Measurements from ENCODE around the gene MAD2L1BP.
"Not testable (repeated sequence)": the region's sequence is repeated elsewhere in the genome, so short reads cannot be mapped to it uniquely, and the experiment has no call there.

The MAD2L1BP gene

DNA sequence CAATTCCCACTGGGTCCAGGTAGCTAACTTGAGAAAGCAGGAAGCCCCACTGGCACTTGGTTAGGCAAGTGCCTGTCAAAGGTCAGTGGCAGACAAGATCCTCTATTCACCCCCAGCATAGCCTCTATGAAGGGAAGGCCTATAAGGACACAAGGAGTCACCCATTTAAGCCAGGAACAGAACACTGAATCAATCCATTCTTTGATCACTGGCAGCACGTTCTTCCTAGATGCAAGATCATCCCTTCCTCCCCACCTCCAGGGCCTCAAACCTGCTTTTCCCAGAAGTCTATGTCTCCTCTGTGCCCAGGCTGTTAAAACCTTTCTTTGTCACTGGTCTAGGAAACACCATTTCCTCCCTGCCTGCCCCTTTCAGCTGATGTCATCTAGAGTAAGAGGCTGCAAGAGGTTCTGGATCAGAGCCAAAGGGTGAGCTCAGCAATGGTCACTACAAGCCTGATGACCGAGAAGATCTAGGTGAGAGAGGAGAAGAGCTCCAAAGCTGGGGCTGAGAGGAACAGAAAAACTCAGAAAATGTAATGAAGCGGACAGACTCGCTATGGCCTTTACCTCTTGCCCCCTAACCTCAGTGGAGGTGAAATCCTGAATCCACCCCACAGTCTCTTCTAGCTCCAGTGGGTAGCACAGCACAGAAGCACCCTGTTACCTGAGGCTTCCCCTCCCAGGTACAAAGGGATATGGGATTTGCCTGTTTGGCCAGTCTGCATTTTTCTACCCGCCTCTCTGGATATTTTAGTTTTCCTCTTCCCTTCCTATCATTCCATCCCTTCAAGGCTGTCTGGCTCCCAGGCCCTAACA is 8.4 kb upstream of the MAD2L1BP start:
- no peak for DNase-seq

DNA sequence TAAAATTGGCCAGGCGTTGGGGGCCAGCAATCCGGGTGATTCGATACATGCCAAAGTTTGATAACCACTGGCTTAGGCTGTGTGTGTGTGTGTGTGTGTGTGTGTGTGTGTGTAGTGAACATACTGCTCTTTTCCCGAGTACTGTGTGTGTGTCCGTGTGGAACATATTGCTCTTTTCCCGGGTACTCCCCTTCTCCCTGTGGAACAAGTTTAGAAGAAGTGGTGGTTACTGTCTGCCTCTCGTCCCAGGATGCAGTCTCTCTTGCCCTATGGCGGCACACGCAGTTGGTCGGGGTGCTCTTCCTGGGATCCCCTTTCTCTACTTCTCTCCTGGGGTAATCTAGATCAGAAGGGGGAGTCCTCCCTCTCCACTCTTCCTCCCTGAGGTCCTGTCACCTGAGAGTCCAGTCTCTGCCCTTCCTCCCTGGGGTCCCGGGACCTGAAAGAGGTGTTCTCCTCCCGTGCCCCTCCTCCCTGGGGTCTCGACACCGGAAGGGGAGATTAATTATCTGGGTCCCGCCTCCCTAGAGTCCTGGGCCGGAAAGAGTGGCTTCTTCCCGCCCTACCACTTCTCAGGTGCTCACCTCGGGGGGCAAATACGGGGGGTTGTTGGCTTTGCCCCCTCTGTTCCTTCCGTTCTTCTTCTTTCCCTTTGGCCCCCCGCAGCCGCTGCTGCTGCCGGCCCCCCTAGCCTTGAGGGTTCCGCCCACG is 7.1 kb upstream of the MAD2L1BP start:
- DNase-seq, result peak; percentile 57

DNA sequence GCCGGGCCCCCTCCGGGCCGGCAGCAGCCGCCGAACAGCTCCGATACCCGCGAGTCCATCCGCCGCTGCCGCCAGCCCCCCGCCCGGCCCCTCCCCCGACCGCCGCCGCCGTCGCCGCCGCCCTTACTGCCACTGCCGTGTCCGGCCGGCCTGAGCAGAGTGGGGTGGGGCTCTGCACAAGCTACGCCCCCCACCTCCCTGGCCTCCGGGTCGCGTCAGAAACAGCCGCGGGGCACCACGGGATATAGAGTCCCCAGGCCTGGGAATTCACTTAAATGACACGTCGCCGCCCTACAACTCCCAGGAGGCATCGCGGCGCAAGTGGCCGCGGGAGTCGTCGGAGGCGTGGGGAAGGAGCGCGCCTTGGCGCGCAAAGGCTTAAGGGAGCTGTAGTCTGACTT is 6.5 kb upstream of the MAD2L1BP start, which contains the start of gene GTPBP2:
Gene GTPBP2, minus strand, starts transcription at position 161 of the 401 bp plus-strand sequence. Its CDS starts 102 bp downstream, at position 59.
- DNase-seq, result peak; percentile 98

DNA sequence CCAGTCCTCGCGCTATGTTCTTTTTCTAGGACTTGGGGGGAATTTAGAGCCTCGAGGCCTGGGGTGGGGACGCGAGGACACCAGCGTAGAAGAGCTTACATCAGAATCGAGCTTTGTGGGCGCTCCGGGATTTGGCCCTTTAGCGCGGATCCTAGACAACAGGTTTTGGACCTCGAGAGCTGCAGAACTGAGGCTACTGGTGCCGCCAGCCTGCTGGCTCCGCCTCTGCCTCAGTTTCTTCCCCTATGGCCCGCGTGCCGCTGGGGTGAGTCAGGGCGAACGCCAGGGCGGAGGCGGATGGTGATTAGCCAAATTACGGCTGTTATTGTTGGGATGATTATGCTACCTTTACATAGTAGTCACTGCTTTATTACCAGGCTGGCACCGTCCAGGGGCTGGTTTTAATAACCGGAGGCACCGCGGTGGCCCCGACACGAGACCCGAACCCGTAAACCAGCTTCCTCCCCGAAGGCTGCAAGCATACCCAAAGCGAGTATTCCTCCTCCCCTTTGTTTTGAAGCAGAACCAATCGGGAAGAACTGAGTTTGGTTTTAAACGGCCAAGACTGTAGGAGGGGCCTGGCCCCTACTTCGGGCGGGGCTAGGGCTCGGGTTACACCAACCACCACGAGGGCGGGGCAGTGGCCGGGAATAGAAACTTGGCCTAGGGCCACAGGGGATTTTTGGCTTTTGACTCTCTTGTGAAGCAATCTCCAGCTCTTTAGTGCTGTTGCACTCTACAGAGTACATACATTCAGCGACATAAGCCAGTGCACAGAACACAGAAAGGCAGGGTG is 5.9 kb upstream of the MAD2L1BP start:
- DNase-seq, result peak; percentile 92

DNA sequence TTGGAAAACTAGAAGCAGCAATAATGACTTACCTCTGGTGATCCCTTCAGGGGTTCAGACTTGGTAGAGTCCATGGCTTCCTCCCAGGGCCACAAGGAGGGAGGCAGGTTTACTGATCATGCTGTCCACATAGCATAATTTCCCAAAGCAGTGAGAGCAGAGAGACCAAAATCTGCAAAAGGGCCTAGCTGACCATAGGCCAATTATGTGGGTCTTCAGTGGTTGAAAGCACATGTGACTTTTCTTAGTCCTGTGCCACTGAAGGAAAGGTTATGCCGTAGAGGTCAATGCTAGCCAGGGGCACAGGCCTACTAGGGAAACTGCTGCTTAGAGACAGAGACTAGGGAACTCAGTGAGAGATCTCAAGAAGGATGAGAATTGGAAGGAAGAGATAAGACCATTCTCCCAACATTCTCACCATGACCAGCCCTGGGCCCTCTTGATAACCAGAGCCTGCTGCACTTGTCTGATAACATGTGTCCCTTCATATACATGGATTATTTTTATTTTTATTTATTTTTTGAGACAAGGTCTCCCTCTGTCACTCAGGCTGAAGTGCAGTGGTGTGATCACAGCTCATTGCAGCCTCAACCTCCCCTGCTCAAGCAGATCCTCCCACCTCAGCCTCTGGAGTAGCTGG is 4.5 kb upstream of the MAD2L1BP start:
- no peak for DNase-seq

DNA sequence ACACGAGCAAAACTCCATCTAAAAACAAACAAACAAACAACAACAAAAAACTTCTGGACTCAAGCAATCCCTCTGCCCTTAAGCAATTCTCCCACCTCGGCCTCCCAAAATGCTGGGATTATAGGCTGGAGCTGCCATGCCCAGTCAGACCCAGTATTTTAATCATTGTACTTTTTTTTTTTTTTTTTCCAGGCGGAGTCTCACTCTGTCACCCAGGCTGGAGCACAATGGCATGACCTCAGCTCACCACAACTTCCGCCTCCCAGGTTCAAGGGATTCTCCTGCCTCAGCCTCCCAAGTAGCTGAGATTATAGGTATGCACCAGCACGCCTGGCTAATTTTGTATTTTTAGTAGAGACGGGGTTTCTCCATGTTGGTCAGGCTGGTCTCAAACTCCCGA is 2.6 kb upstream of the MAD2L1BP start:
- not testable (repeated sequence) for DNase-seq

DNA sequence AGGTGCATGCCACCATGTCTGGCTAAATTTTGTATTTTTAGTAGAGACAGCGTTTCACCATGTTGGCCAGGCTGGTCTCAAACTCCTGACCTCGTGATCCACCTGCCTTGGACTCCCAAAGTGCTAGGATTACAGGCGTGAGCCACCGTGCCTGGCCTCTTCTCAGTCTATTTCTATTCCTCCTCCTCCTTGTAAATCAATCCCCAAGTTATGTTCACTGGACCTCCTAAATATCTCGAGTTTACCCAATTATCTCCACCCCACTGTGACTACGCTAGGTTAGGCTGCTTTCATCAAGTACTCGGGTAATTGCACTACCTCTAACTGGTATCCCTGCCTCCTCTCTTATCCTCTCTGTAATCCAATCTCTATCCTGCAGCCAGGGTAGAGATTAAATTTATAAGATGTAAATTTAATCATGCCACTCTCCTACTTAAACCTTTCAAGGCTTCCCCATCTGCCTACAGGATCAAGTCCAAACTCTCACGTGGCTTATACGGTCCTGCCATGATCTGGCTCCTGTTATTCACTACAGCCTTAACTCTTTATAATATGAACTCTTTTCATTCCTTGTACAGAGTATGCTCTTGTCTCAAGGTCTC is 837 bp upstream of the MAD2L1BP start:
- no peak for DNase-seq

DNA sequence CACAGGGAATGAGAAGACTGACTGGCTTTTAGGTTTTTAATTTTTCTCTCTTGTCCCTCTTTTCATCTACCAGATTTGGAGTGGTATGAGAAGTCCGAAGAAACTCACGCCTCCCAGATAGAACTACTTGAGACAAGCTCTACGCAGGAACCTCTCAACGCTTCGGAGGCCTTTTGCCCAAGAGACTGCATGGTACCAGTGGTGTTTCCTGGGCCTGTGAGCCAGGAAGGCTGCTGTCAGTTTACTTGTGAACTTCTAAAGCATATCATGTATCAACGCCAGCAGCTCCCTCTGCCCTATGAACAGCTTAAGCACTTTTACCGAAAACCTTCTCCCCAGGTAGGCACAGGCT is 644 bp downstream of the MAD2L1BP start:
- peak; percentile 7 for DNase-seq

DNA sequence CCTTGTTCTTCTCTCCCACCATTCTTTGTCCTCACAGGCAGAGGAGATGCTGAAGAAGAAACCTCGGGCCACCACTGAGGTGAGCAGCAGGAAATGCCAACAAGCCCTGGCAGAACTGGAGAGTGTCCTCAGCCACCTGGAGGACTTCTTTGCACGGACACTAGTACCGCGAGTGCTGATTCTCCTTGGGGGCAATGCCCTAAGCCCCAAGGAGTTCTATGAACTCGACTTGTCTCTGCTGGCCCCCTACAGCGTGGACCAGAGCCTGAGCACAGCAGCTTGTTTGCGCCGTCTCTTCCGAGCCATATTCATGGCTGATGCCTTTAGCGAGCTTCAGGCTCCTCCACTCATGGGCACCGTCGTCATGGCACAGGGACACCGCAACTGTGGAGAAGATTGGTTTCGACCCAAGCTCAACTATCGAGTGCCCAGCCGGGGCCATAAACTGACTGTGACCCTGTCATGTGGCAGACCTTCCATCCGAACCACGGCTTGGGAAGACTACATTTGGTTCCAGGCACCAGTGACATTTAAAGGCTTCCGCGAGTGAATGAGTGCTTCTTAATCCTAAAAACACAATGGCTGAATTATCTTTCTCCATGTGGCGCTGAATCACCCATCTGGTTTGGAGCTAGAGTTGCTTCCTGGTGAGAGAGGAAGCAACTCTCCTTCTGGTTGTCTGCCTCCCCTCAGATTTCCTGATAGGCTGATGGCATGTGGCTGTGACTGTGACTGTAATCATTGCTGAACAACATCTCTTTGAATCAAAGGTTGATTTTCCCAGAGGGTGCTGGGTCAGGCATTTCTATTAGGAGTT is 4.6 kb downstream of the MAD2L1BP start:
- DNase-seq, result no peak

DNA sequence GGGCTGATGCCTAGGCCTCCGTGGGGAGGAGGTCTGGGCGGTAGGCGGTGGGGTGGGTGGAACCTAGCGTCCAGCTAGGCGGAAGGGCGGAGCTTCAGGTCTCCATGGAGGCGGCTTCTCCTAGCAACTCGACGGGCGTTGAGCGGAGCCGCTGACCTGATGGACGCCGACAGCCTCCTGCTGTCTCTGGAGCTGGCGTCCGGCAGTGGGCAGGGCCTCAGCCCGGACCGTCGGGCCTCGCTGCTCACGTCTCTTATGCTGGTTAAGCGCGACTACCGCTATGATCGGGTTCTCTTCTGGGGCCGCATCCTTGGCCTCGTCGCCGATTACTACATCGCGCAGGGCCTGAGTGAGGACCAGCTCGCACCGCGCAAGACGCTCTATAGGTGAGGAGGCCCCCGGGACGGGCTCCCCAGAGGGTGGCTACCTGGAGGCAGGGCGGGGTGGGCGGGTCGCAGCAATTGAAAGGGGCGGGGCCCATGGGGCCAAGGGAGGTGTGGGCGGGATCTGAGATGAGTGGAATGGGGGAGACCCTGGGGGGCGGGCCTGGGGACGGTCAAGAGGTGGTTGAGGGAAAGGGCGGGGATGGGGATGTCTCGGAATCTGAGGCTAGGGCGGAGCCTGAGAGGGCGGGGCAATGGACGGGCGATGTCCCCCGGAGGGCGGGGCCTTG is 9.4 kb downstream of the MAD2L1BP start, which contains the start of gene RSPH9:
Gene RSPH9, plus strand, starts transcription at position 97 of the 673 bp plus-strand sequence. Its CDS starts 63 bp downstream, at position 160.
- DNase-seq, result peak; percentile 74

DNA sequence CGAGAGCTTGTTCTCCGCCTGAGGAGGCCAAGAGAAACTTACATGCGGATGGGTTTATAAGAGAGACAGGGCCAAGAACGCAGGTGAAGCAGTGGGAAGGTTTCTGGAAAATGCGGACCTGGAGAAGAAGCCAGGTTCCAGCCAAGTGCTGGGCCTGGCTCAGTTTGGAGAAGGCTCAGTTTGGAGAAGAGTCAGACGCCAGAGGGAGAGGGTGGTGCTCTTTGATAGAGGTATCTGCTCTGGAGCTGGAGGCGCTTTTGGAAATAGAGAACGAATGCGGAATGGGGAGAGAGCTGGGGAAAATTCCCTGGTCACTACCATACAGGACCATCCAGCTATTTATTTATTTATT is 9.9 kb downstream of the MAD2L1BP start:
- DNase-seq, result no peak

DNA sequence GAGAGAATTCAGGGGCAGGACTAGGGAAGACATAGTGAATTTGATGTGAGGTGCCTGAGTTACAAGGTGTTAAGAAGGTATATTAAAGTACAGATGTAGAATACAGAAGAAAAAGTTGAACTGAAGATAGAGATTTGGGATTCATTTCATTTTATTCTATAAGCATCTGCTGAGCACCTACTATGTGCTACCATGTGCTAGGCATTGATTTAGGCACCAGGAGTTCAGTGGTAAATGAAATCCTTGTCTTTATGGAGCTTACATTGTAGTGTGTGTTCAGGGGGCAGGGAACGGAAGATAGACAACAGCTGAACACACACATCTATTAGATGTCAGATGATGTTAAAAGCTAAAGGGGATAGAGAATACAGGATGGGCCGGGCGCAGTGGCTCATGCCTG is 12.0 kb downstream of the MAD2L1BP start:
- DNase-seq, result no peak

DNA sequence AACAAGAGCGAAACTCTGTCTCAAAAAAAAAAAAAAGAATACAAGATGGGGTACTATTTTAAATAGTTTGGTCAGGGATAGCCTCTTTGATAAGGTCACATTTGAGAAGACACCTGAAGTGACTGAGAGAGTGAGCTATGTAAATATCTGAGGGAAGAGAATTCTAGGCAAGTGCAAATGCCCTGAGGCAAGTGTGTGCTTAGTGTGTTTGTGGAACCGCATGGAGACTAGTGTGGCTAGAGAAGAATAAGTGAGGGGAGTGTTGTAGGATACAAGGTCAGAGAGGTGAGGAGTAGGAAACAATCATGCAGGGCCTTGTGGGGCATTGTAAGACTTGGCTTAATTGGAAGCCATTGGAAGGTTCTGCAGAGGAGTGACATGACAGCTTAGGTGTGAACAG is 12.6 kb downstream of the MAD2L1BP start:
- no peak for DNase-seq

DNA sequence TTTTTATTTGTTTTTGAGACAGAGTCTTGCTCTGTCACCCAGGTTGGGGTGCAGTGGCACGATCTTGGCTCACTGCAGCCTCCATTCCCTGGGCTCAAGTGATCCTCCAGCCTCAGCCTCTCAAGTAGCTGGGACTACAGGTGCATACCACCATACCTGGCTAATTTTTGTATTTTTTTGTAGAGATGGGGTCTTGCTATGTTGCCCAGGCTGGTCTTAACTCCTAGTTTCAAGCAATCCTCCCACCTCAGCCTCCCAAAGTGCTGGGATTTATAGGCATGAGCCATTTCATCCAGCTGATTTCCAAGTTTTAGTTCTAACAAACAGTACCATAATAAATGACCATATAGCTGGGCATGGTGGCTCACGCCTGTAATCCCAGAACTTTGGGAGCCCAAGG is 17.2 kb downstream of the MAD2L1BP start:
- DNase-seq, result not testable (repeated sequence)

DNA sequence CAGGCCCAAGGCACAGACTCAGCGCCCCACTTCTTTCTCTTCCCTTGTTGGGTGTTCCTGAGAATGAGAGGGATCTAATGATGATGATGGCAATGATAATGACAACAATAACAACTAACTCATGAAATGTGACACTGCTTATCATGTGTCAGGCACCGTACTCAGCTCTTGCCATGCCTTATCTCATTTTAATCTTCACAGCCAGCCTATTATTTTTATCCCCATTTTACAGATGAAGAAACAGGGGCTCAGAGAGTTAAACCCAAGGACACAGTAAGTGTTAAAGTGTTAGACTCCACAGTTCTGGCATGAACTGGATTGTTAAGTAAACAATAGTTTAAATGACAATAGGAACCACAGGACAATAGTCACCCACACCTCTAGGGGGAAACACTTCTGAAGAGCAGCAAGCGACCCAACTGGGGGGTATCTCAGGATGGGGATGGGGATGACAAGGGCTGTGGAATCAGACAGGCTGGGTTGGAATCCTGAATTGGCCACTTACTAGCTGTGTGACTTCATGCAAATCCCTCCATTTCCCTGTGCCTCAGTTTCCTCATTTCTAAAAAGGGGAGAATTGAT is 21.7 kb downstream of the MAD2L1BP start:
- DNase-seq, result no peak

DNA sequence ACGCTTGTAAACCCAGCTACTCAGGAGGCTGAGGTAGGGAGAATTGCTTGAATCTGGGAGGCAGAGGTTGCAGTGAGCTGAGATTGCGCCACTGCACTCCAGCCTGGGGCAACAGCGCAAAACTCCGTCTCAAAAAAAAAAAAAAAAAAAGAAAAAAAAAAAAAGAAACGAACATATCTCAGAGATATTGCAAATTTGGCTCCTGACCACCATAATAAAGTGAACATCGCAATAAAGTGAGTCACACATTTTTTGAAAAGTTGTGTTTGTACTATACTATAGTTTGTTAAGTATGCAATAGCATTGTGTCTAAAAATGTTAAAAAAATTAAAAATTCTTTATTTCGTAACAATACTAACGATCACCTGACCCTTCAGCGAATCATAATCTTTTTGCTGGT is 22.5 kb downstream of the MAD2L1BP start:
- no peak for DNase-seq

DNA sequence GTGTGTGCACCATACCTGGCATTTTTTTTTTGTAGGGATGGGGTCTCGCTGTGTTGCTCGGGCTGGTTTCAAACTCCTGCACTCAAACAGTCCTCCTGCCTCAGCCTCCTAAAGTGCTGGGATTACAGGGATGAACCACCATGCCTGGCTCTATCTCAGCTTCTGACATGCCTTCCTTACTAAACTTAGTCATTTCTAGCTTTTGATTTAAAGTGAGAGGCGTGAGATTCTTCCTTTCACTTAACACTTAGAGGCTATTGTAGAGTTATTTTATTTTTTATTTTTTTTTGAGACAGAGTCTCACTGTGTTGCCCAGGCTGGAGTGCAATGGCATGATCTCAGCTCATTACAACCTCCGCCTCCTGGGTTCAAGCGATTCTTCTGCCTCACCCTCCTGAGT is 27.3 kb downstream of the MAD2L1BP start:
- DNase-seq, result not testable (repeated sequence)

DNA sequence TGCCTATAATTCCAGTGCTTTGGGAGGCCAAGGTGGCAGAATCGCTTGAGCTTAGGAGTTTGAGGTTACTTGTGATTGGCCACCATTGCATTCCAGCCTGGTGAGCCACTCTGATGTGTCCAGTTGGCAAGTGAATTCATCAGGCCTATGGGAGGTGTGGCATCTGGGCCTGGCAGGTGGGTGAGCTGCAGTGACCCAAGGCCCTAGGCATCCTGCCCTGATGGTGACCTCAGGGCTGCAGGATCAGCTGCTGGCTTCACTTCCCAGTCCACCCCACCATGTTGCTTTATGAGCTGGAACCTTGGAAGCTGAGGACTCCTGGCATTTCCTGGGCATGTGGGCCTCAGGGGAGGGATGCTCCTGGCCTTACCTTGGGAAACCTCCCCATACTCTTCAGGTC is 29.7 kb downstream of the MAD2L1BP start:
- no peak for DNase-seq

DNA sequence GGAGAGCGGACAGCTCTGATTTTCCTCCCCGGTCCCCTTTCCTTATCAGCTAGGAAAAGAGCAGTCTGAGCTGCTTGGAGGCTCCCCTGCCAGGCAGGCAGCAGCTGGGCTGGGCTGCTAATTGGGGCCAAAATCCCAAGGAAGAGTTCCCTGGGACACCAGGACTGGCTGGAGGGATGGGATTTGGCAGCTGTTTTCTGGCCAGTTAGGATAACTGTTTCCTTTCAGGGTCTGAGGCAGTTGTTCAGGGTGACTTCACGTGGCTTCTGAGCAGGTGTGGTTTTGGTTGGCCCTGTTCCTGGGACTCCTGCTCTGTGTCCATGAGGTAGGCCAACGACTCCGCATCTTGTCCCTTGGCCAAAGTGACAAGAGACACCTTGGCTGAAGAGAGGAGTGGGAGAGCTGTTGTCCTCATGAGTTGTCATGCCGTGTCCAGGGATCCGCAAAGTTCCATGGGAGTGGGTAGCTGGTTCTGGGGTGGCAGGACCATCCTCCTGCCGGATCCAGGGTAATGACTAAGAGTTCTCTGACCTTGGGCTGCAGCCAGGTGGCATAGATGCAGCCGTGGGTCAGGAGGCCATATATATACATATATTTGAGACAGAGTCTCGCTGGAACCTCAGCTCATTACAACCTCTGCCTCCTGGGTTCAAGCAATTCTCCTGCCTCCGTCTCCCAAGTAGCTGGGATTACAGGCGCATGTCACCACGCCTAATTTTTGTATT is 30.7 kb downstream of the MAD2L1BP start:
- DNase-seq, result no peak

Measured in activated naive CD4-positive, alpha-beta T cell treated with Interleukin-2 at 50 U/mL for 16 hours (primary cell).